Kidney epithelial cell (primary cell): ENCODE results near the gene MALRD1. TPM values are rescaled to one million over a fixed set of nuclear protein-coding genes. Genes with fewer than 3 reads are reported as not detected.

Source experiments
- DNase-seq: peaks from one replicate; pipeline ENCODE4 v3.0.0-alpha.2; 2010; ENCODE audit warnings: low read depth
- H3K27me3 ChIP-seq: 2 replicates; pipeline ENCODE4 v1.6.0; 2011; ENCODE audit warnings: low read length; ENCODE audit not compliant: control insufficient read depth, insufficient read depth
- H3K36me3 ChIP-seq: 2 replicates; pipeline ENCODE4 v1.5.1; 2011; ENCODE audit warnings: low read length; ENCODE audit not compliant: control insufficient read depth, insufficient read depth
- H3K4me3 ChIP-seq: 2 replicates; pipeline ENCODE4 v1.5.1; 2011; ENCODE audit warnings: low read depth, mild to moderate bottlenecking, control low read depth, low read length
- total RNA-seq: library from RNA; depleted of rRNA; stranded (reverse); fragments of >200 nt; gene quantifications from 2 replicates; pipeline ENCODE4 v1.2.3, GENCODE V29; 2015
- TF ChIP-seq, protein P1 (sequence below): IDR thresholded peaks from 2 replicates; pipeline ENCODE4 v1.5.1; 2011; ENCODE audit warnings: mild to moderate bottlenecking, moderate library complexity, low read length, control low read depth, inconsistent platforms; ENCODE audit not compliant: insufficient read depth, poor library complexity, severe bottlenecking

Gene MALRD1
- total RNA-seq, 1 donor from 2014 or later = 0.08 TPM

DNA sequence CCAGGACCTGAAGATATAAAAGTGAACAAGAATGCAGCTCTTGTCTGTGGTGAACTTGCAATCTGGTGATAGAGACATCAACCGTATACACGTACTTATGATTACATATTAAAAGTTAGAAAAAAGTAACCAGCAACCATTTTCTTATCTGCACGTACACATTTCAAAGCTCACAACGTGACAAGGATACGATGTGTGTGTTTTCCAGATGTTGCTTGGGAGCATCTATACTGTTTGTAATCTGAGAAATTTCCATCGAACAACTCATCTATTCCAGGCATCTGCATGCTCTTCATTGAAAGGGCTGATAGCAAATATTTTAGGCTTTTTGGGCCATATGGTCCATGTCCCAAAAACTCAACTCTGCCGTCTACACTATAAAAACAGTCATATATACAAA lies 23.3 kb downstream of the MALRD1 start:
- TF ChIP-seq, protein P1, sequence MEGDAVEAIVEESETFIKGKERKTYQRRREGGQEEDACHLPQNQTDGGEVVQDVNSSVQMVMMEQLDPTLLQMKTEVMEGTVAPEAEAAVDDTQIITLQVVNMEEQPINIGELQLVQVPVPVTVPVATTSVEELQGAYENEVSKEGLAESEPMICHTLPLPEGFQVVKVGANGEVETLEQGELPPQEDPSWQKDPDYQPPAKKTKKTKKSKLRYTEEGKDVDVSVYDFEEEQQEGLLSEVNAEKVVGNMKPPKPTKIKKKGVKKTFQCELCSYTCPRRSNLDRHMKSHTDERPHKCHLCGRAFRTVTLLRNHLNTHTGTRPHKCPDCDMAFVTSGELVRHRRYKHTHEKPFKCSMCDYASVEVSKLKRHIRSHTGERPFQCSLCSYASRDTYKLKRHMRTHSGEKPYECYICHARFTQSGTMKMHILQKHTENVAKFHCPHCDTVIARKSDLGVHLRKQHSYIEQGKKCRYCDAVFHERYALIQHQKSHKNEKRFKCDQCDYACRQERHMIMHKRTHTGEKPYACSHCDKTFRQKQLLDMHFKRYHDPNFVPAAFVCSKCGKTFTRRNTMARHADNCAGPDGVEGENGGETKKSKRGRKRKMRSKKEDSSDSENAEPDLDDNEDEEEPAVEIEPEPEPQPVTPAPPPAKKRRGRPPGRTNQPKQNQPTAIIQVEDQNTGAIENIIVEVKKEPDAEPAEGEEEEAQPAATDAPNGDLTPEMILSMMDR = no peak
- no peaks in the 10 kb centered on the region for H3K27me3 ChIP-seq
- no peak overlapping the region for H3K4me3 ChIP-seq
- no peaks in the 10 kb centered on the region for H3K36me3 ChIP-seq
- no peak for DNase-seq

- Histone ChIP-seq H3K36me3 (no peaks in the 10 kb centered on the region), H3K4me3 (no peak overlapping the region), H3K27me3 (no peaks in the 10 kb centered on the region)
- TF ChIP-seq, protein P1 = no peak
- DNase-seq = no peak
These were observed 28.7 kb downstream of the MALRD1 start for GRCh38 chr10:19077276-19077675.

DNA sequence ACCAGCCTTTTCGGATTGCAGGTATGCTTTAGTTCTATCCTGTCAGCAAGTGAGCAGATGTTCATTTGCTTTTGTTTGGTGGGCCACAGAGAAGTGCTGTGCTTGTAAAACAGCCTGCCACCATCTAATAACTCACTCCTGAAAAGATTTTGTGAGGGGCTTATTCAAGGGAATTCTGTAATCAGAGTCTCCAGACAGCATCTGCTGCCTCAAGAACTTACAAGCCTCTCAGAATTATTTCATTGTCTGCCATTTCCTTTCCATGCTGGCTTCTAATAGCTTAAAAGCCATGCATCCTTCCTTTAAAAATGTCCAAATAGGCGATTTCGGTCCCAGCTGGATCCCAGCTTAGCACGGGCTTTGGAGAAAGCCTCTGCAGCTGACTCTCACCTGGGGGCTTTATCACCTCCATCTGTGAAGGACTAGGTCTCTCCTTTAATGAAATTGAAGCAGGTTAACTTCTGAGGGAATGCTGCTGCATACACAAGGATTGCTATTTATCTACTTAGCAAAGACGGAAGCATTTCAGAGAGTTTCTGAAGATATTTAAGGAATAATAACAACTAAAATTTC lies 48.0 kb downstream of the MALRD1 start:
- Histone ChIP-seq H3K4me3 (no peak overlapping the region), H3K27me3 (no peaks in the 10 kb centered on the region), H3K36me3 (no peaks in the 10 kb centered on the region)
- no peak for DNase-seq
- TF ChIP-seq, protein P1 = no peak

GRCh38 chr10:19097151-19097550 lies 48.5 kb downstream of the MALRD1 start:
- DNase-seq = no peak
- Histone ChIP-seq H3K36me3 (no peaks in the 10 kb centered on the region), H3K4me3 (no peak overlapping the region), H3K27me3 (no peaks in the 10 kb centered on the region)
- TF ChIP-seq, protein P1 = no peak

GRCh38 chr10:19098803-19099202 lies 50.2 kb downstream of the MALRD1 start:
- TF ChIP-seq, protein P1 = no peak
- no peaks in the 10 kb centered on the region for H3K27me3 ChIP-seq
- H3K36me3 ChIP-seq = no peaks in the 10 kb centered on the region
- no peak for DNase-seq
- no peak overlapping the region for H3K4me3 ChIP-seq

GRCh38 chr10:19107406-19107805 lies 58.8 kb downstream of the MALRD1 start:
- TF ChIP-seq, protein P1 = no peak
- H3K36me3 ChIP-seq = no peaks in the 10 kb centered on the region
- H3K4me3 ChIP-seq = no peak overlapping the region
- H3K27me3 ChIP-seq = no peaks in the 10 kb centered on the region
- no peak for DNase-seq
